IPS-11a (cell line): ENCODE data around the gene DYNC2I2.
"Not testable (repeated sequence)": the region's sequence is repeated elsewhere in the genome, so short reads cannot be mapped to it uniquely, and the experiment has no call there.

ENCODE experiments used
- H3K4me3 ChIP-seq: one replicate; pipeline ENCODE4 v1.5.1; 2013; ENCODE audit warnings: low read depth, low read length, control low read depth

DYNC2I2 gene

DNA sequence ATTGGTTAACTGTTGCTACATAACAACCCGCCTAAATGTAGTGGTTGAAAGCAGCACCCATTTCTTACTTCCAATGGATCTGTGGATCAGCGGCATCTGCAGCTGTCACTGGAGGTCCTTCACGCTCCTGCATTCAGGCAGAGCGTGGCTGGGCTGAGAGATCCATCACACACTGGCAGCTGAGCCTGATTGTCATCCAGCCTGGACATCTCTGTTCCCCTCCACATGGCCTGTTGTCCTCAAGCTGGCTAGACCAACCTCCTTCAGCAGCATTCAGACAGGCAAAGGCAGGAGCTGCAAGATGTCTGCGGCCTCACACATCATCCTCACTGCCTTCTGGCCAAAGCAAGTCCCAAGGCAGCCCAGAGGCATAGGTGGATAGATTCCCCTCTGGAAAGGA lies 36.9 kb downstream of the DYNC2I2 start:
- H3K4me3 ChIP-seq, result no peak overlapping the region

DNA sequence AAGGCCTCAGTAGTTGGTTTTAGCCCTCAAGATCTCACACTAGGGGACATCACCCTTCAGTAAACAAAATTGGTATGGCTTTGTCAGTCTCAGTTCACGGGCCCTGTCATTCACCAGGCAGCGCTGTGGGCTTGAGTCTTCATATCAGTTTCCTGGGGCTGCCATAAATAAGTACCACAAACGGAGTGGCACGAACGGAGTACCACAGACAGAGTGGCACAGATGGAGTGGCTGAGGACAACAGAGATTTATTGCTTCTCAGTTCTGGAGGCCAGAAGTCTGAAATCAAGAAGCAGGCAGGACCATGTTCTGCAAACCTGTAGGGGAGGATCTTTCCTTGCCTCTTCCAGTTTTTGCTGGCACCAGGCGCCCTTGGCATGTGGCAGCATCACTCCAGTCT lies 37.5 kb downstream of the DYNC2I2 start:
- no peak overlapping the region for H3K4me3 ChIP-seq

DNA sequence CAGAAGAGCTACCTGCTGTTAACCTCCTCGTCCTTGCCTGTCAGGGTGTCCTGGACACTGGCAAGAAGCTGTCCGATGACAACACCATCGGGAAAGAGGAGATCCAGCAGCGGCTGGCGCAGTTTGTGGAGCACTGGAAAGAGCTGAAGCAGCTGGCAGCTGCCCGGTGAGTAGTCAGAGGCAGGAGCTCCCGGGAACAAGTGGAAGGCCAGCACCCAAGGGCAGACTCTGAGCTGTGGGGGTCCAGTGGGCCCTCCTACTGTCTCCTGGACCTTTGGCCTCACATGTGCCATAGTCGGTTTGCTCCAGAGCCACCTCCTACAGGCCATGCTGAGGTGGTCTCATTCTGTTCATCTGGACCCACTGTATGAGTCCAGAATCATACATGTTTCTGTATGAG lies 38.7 kb downstream of the DYNC2I2 start:
- H3K4me3 ChIP-seq, result no peak overlapping the region

DNA sequence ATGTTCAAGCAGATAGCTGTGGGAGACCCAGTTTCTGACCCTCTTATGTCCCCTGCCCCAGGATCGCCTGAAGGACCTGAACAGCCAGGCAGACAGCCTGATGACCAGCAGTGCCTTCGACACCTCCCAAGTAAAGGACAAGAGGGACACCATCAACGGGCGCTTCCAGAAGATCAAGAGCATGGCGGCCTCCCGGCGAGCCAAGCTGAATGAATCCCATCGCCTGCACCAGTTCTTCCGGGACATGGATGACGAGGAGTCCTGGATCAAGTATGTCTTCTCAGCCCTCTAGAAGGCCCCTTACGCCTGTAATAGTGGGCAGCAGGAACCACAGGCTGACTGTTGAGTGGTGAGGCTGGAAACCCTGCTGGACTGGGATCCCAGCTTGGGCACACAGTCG lies 41.1 kb downstream of the DYNC2I2 start:
- no peak overlapping the region for H3K4me3 ChIP-seq

DNA sequence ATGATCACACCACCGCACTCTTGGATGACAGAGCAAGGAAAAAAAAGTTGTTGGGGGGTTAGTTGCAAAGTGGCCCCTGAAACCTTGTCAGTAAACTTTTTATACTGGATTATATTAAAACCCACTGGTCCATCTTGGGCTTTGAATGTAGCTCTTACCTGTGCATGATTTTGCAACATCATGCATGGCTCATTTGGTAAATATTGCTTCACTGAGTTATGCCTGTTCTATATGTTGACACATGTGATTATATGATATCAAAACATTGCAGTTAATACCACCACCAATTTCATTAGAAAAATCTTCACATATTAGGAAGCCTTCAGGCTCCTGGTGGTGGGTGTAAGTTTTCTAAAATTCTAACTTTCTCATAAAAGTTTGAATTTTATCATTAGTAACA lies 41.9 kb downstream of the DYNC2I2 start:
- no peak overlapping the region for H3K4me3 ChIP-seq

DNA sequence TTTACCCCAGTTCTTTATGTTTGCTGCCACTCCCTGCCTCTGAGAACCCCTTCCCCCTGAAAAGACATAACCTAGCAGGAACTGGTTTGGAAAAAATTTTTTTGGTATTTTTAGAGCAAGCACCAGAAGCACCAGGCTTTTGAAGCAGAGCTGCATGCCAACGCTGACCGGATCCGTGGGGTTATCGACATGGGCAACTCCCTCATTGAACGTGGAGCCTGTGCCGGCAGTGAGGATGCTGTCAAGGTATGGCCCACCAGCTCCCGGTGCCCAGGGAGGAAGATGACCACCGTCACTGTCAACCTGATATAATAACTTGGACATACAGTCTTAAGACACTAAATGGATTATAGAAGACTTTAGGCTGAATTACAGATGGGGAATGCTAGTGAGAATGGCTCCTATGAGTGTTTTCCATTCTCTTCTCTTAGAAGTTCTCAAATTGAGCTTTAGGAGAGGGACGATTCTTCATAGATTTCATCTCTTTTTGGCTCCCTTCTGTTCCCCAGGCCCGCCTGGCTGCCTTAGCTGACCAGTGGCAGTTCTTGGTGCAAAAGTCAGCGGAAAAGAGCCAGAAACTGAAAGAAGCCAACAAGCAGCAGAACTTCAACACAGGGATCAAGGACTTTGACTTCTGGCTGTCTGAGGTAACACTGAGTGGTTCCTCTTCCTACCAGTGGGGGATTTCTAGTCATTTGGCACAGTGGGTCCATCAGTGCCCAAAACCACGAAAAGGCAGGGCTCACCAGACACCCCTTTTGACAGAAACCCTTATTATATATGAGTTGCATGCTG lies 44.9 kb downstream of the DYNC2I2 start:
- no peak overlapping the region for H3K4me3 ChIP-seq

DNA sequence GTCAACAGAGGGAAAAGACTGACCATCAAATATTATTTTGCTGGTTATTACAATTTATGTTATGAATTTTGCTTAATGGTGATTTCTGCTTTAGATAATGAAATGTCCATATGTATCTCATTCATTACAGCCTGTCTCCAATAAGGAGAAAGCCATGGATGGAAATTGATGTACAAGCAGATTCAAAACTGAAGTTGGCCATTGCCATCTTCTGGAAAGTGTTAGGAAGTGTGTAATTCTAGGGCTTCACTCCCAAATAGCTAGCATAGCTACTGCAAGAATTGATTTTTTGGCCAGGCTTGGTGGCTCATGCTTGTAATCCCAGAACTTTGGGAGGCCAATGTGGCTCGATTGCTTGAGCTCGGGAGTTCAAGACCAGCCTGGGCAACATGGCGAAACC lies 45.8 kb downstream of the DYNC2I2 start:
- H3K4me3 ChIP-seq, result no peak overlapping the region

DNA sequence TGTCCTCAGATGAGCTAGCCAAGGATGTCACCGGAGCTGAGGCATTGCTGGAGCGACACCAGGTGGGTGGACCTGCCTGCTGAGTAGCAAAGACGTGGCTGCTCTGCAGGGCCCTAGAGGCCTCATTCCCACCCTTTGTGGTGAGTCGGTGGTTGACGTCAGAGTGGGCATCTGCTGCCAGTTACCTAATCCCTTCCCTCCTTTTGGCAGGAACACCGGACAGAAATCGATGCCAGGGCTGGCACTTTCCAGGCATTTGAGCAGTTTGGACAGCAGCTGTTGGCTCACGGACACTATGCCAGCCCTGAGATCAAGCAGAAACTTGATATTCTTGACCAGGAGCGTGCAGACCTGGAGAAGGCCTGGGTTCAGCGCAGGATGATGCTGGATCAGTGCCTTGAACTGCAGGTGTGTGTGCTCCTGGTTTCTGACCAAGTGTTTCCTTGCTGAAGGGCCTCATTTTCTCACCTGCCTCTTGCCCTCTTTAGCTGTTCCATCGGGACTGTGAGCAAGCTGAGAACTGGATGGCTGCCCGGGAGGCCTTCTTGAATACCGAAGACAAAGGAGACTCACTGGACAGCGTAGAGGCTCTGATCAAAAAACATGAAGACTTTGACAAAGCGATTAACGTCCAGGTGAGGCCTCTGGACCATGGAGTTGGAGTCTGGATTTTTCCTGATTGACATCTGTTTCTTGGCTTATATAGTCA lies 48.9 kb downstream of the DYNC2I2 start:
- no peak overlapping the region for H3K4me3 ChIP-seq

DNA sequence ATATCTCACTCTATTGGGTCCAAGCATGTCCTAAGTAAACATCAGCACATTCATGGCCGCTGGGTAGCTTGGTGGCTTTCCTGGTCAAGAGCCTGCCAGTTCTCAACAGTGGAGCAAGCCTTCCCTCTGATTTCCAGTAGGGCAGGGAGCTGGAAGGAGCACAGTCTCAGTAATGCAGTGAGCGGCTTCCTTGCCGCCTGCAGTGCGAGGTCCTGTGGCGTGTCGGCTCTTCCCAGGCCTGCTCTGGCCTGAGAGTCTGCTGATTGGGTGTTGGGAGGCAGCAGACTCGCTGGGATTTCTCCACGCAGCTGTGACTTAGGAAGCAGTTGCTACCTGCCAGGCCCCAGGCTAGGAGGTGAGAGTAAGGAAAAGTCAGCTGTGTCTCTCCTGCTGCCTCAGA lies 53.0 kb downstream of the DYNC2I2 start:
- no peak overlapping the region for H3K4me3 ChIP-seq

DNA sequence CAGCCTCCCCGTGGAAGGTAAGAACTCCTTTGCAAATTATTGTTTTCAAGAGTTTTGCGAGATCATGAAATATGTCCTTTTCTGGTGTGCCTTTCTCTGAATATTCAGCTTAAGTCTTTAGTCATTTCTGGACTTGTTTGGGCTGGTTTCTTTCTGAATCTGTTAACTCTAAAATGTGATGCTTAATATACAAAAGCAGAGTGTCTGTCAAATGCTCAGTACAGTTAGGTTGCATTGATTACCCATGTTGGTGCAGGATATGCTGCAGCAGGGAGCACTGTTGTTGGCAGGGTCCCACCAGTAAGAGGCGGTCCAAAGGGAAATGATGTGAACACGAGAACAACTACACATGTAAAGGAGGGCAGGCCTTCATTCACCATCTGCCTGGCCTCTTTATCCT lies 56.5 kb downstream of the DYNC2I2 start:
- H3K4me3 ChIP-seq, result no peak overlapping the region

DNA sequence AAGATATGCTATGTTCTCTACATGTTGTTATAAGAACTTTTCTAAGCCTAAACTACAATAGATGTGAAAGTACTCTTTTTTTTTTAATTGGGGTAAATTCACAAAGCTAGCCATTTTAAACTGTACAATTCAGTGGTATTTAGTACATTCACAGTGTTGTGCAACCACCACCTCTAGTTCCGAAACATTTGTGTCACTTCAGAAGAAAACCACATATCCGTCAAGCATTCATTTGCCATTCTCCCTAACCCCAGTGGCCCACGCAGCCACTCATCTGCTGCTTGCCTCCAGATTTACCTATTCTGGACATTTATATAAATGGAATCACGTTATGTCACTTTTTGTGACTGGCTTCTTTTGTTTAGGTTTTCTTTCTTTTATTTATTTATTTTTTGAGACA lies 61.2 kb downstream of the DYNC2I2 start:
- H3K4me3 ChIP-seq, result no peak overlapping the region

DNA sequence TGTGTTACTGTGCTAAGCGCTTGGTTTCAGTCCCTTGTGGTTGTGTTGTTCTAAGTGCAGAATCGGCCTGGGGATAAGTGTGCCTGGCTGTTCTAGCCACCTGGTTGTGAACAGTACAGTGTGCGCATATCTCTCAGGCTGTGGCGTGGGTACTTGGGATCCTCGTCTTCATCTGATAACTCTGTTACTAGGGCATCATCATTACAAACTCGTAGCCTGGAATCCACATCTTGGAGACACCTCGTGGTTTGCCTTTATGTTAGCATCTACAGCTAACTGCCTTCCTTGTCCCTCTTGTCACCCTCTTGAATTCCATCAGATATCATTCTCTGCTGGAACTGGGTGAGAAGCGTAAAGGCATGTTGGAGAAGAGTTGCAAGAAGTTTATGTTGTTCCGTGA lies 62.8 kb downstream of the DYNC2I2 start:
- H3K4me3 ChIP-seq, result no peak overlapping the region

DNA sequence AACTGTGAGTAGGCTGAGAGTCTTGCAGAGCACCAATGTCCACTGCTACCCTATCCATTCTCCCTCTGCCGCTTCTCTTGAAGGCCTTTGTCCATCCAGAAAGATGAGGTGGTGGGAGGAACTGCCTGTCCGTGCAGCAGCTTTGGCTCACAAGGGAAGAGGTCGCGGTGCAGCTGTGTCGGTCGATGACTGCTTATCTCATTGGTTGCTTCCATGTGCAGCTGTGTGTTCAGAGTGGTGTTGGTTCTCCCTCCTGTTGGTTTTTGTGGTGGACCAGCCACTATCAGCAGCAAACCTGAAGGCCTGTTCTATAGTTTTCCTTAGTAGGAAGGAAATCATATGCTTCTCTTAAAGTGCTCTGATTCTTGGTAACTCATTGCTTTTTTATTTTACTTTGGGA lies 63.6 kb downstream of the DYNC2I2 start:
- no peak overlapping the region for H3K4me3 ChIP-seq

DNA sequence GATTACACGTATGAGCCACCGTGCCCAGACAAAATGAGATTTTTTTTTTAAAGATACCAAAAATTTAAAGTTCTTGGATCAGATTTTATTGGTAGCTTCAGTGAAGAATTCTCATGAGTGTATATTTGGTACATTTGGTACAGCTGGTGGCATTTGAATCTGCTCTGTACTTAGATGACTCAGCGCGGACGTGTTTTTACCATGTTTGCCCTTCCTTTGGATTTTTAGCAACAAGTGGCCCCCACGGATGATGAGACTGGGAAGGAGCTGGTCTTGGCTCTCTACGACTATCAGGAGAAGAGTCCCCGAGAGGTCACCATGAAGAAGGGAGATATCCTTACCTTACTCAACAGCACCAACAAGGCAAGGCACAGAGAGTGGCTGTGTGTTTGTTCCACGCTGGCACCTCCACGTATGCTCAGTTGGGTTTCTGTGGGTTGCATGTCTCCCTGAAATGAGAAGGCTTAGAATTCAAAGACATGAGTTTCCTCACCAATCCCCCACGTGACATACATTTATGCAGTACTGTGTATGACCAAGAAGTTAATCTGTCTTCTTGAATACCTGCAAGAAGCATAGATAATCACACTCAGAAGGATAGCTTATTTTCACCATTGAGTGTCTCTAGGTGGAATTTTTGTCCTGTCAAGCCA lies 67.9 kb downstream of the DYNC2I2 start:
- H3K4me3 ChIP-seq, result no peak overlapping the region

DNA sequence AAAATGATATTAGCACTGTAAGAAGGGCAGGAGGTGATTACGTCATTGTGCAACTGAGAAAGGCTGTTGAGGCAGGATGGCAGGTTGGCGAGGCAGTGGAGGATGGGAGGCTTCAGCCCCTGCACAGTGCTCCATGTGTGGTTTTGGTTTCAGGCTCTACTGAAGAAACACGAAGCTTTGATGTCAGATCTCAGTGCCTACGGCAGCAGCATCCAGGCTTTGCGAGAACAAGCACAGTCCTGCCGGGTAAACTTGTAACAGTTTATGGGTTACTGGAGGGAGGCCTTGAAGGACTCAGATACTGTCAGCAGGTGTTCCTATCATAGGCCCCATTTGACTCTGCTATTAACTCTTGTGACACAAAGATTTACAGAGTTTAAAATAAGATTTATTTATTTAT lies 69.2 kb downstream of the DYNC2I2 start:
- no peak overlapping the region for H3K4me3 ChIP-seq

DNA sequence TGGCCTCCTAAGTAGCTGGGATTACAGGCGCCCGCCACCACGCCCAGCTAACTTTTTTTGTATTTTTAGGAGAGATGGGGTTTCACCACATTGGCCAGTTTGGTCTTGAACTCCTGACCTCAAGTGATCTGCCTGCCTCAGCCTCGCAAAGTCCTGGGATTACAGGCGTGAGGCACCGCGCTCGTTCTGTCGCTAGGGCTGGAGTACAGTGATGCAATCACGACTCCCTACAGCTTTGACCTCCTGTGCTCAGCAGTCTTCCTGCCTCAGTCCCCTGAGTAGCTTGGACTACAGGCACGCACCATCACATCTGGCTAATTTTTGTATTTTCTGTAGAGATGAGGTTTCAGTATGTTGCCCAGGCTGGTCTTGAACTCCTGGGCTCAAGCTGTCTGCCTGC lies 69.7 kb downstream of the DYNC2I2 start:
- not testable (repeated sequence) for H3K4me3 ChIP-seq

DNA sequence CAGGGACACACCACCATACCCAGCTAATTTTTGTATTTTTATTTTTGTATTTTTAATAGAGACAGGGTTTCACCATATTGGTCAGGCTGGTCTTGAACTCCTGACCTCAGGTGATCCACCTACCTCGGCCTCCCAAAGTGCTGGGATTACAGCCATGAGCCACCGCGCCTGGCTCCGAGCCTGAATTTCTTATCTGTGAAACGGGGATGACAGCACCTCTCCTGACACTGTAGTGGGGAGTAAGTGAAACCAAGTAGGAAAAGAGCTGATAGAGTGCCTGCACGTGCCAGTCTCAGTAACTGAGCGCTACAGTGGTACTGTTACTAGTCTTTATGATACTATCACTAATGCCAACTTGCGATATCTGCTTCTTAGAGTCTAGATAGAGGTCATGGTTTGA lies 71.5 kb downstream of the DYNC2I2 start:
- H3K4me3 ChIP-seq, result not testable (repeated sequence)
